Kidney (tissue), 14 donors: ENCODE measurements around the gene CUL4A. TPM values are rescaled to one million over a fixed set of nuclear protein-coding genes. Genes with fewer than 3 reads are reported as not detected.
"Not testable (repeated sequence)": the region's sequence is repeated elsewhere in the genome, so short reads cannot be mapped to it uniquely, and the experiment has no call there.

ENCODE experiments used
- DNase-seq, 5 donors: peaks; one replicate each; pipeline ENCODE4 v3.0.0-alpha.2; 2013 to 2020
- FAIRE-seq: peaks from 2 replicates; lab custom pipeline; 2012; peaks lifted over from hg19 to GRCh38; lab: Jason Lieb, UNC
- H3K27ac ChIP-seq, 2 donors: one replicate each; pipeline ENCODE4 v1.7.0; 2013; ENCODE audit warnings: low read depth in 2 of 2, low read length in 2 of 2, inconsistent platforms in 1 of 2
- H3K27me3 ChIP-seq: one replicate; pipeline ENCODE4 v1.7.1; 2013; ENCODE audit warnings: low read length, inconsistent platforms; ENCODE audit not compliant: control insufficient read depth, insufficient read depth
- H3K36me3 ChIP-seq, 3 donors: one replicate each; pipeline versions ENCODE4 v1.7.0 to v1.7.1; 2013; ENCODE audit warnings: low read length in 3 of 3, control low read depth in 1 of 3, inconsistent platforms in 1 of 3; ENCODE audit not compliant: insufficient read depth in 3 of 3, control insufficient read depth in 2 of 3
- H3K4me1 ChIP-seq, 3 donors: one replicate each; pipeline versions ENCODE4 v1.7.0 to v1.7.1; 2013; ENCODE audit warnings: low read length in 3 of 3, inconsistent platforms in 1 of 3, low read depth in 1 of 3; ENCODE audit not compliant: control insufficient read depth in 2 of 3, insufficient read depth in 2 of 3
- H3K4me3 ChIP-seq, 3 donors: one replicate each; pipeline versions ENCODE4 v1.7.0 to v1.8.1; 2013; ENCODE audit warnings: low read length in 3 of 3, control low read depth in 1 of 3, inconsistent platforms in 1 of 3
- H3K9ac ChIP-seq, 3 donors: one replicate each; pipeline versions ENCODE4 v1.7.0 to v1.7.1; 2013; ENCODE audit warnings: low read length in 3 of 3, control low read depth in 1 of 3, inconsistent platforms in 1 of 3
- H3K9me3 ChIP-seq, 3 donors: one replicate each; pipeline versions ENCODE4 v1.7.0 to v1.7.1; 2013; ENCODE audit warnings: low read length in 3 of 3, control low read depth in 1 of 3, inconsistent platforms in 1 of 3; ENCODE audit not compliant: control insufficient read depth in 2 of 3, insufficient read depth in 1 of 3
- intact Hi-C: fragments of 100-400 bp; cut with DNase I; formaldehyde crosslinking; loops from one replicate; pipeline ENCODE4 v1.11.1; 2022
- polyA plus RNA-seq: library from polyadenylated mRNA; stranded (reverse); fragments of 350-450 nt; fragmentation: Illumina TruSeq; extraction: RNeasy Lipid Tissue Mini Kit (QIAGEN cat#74804); gene quantifications from one replicate; pipeline ENCODE4 v1.2.3, GENCODE V29; 2014; ENCODE audit warnings: low read depth, low replicate concordance; ENCODE audit not compliant: insufficient read depth
- total RNA-seq: library from RNA; stranded (reverse); fragmentation: NEBNext Ultra II Directional; extraction: Animal tissue kit (Norgen Biotek cat#: 25700); gene quantifications from one replicate; pipeline ENCODE4 v1.2.1, GENCODE V29; 2021
- TF ChIP-seq, protein P1 (sequence below): IDR thresholded peaks from 3 replicates; pipeline ENCODE4 v1.5.1; 2012; ENCODE audit warnings: mild to moderate bottlenecking, moderate library complexity, borderline replicate concordance; ENCODE audit not compliant: insufficient read depth; ENCODE audit errors: extremely low read depth
- donor health status: control.
- donor health status: control.
- donor health status: control.
- donor health status: control.
- donor health status: control.
- donor health status: DM: yes; HTN: yes; CAD: no.
- donor health status: Normal renal cell carcinoma (clear cell type).

Gene CUL4A
- total and polyA plus RNA-seq, 2 donors from 2014 or later = 26.5 to 62.5 TPM

DNA sequence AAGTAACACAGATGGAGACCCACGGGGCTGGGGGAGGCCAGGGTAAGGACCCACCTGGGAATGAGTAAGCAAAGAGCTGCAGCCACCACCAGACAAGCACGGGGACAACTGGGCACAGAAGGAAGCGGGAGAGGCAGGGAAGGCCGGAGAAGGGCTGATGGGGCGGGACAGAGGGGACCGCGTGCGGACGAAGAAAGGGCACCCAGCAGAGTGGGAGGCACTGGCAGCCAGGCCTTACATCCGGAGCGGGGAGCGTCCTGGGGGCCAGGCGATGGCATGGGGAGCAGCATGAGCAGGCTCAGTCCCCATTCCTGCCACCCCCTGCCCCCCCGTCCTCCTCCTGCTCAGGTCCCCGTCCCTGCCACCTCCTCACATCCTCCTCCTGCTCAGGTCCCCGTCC lies 48.0 kb upstream of the CUL4A start:
- Histone ChIP-seq H3K4me3 (no peak overlapping the region), H3K9ac (no peak overlapping the region), H3K27ac (no peak overlapping the region), H3K4me1 (peaks cover 0 to 5% (median 0%) of the 10 kb centered on the region in 3 donors), H3K36me3 (no peaks in the 10 kb centered on the region), H3K27me3 (no peaks in the 10 kb centered on the region), H3K9me3 (no peaks in the 10 kb centered on the region)
- TF ChIP-seq, protein P1, sequence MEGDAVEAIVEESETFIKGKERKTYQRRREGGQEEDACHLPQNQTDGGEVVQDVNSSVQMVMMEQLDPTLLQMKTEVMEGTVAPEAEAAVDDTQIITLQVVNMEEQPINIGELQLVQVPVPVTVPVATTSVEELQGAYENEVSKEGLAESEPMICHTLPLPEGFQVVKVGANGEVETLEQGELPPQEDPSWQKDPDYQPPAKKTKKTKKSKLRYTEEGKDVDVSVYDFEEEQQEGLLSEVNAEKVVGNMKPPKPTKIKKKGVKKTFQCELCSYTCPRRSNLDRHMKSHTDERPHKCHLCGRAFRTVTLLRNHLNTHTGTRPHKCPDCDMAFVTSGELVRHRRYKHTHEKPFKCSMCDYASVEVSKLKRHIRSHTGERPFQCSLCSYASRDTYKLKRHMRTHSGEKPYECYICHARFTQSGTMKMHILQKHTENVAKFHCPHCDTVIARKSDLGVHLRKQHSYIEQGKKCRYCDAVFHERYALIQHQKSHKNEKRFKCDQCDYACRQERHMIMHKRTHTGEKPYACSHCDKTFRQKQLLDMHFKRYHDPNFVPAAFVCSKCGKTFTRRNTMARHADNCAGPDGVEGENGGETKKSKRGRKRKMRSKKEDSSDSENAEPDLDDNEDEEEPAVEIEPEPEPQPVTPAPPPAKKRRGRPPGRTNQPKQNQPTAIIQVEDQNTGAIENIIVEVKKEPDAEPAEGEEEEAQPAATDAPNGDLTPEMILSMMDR = no peak
- intact Hi-C loops = no loop called here
- DNase-seq (no peak), FAIRE-seq (no peak)

DNA sequence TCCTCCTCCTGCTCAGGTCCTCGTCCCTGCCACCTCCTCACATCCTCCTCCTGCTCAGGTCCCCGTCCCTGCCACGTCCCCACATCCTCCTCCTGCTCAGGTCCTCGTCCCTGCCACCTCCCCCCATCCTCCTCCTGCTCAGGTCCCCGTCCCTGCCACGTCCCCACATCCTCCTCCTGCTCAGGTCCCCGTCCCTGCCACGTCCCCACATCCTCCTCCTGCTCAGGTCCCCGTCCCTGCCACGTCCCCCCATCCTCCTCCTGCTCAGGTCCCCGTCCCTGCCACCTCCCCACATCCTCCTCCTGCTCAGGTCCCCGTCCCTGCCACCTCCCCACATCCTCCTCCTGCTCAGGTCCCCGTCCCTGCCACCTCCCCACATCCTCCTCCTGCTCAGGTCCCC lies 47.4 kb upstream of the CUL4A start:
- intact Hi-C loops, H3K4me3 ChIP-seq, H3K4me1 ChIP-seq, H3K27ac ChIP-seq, H3K27me3 ChIP-seq, H3K9ac ChIP-seq, DNase-seq, H3K9me3 ChIP-seq, FAIRE-seq, H3K36me3 ChIP-seq: not testable (repeated sequence)

GRCh38 chr13:113162783-113163685 lies 46.4 kb upstream of the CUL4A start:
- peaks cover 0 to under 1% (median 0%) of the 10 kb centered on the region in 3 donors for H3K4me1 ChIP-seq
- no peaks in the 10 kb centered on the region for H3K9me3 ChIP-seq
- intact Hi-C loops = no loop called here
- TF ChIP-seq, protein P1 = no peak
- no peak overlapping the region for H3K4me3 ChIP-seq
- peak in 1 of 5 donors; percentile 71 for DNase-seq
- no peak overlapping the region for H3K27ac ChIP-seq
- no peak for FAIRE-seq
- no peaks in the 10 kb centered on the region for H3K36me3 ChIP-seq
- no peaks in the 10 kb centered on the region for H3K27me3 ChIP-seq
- H3K9ac ChIP-seq = no peak overlapping the region

GRCh38 chr13:113164492-113164891 lies 44.9 kb upstream of the CUL4A start:
- DNase-seq = no peak
- no peak for FAIRE-seq
- no peak overlapping the region for H3K9ac ChIP-seq
- no peak overlapping the region for H3K27ac ChIP-seq
- TF ChIP-seq, protein P1 = no peak
- H3K9me3 ChIP-seq = no peaks in the 10 kb centered on the region
- H3K4me3 ChIP-seq = no peak overlapping the region
- H3K36me3 ChIP-seq = peaks cover 0 to under 1% (median 0%) of the 10 kb centered on the region in 3 donors
- H3K27me3 ChIP-seq = no peaks in the 10 kb centered on the region
- intact Hi-C loops = no loop called here
- no peaks in the 10 kb centered on the region for H3K4me1 ChIP-seq
